ENCODE results near the gene SAMM50. TPM values are rescaled to one million over a fixed set of nuclear protein-coding genes. Genes with fewer than 3 reads are reported as not detected.

The SAMM50 gene
- total RNA-seq, 2 experiments from 2014 or later, result 42.2 to 57.9 TPM

DNA sequence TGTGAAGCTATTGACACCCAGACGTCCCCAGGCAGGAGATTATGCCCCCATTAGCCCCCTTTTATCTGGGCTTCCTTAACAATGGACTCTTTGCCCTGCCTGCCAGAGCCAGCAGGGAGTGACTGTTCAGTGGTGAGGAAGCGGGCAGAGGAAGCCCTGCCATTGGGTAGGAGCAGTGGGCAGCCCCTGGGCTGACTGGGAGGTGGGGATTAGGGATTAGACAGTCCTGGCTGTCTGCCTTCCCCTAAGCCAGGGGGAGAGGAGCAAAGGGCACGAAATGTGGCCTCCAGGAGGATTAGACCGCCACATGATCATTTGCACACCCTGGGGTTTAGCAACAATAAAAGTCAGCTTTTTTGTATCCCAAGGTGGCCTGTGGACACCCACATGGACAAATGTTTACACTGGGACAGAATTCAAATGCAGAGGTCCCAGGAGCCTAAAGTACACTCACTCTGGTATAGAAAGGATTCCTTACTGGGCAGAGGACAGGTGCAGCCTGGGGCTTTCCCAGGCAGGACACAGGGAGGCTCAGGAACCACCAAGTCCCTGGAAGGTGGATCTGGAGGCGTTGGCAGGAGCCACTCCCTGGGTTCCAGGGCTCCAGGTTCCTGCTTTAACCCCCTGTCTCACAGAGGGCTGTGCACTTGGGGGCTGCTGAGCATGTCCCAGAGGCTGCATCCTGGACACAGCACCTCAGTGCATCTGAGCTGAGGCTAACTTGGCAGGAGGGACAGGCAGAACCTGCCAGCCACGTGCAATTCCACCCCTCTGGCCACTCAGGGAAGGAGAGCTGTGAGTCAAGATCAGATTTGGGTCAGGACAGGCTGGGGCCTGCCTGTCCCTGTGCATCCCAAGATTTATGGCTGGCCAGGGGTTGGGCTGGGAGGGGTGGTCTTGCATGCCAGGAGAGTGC lies 29.6 kb upstream of the SAMM50 start:
- CTCF ChIA-PET, result no interaction called here

DNA sequence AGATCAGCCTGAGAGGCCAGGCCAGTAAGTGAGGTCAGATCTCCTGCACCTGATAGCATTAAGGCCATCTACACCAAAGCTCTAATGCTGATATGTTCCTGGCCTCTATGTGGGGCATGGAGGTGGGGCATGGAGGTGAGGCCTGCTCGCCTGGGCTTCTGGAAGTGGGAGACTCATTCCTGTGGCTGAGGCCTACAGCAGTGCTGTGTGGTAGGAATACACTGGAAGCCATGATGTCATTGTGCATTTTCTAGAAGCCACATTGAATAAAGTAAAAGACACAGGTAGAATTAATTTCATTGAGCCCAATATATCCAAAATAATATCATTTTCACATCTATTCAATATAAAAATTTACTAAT lies 28.9 kb upstream of the SAMM50 start:
- DNase-seq (no peak), ATAC-seq (no peak)
- no peak overlapping the region for H3K27ac Mint-ChIP-seq
- H3K9me3 Mint-ChIP-seq (ENCODE audit: low read depth), result no peaks in the 10 kb centered on the region
- H3K36me3 Mint-ChIP-seq, result no peaks in the 10 kb centered on the region
- no peak overlapping the region for H3K4me3 Mint-ChIP-seq
- peaks cover 6% of the 10 kb centered on the region for H3K4me1 Mint-ChIP-seq
- peaks cover 28% of the 10 kb centered on the region for H3K27me3 Mint-ChIP-seq
- CTCF ChIA-PET, result no interaction called here

More for the DNA sequence above, 29.6 kb upstream of the SAMM50 start:
- Mint-ChIP-seq H3K9me3 (ENCODE audit: low read depth) (no peaks in the 10 kb centered on the region), H3K27ac (no peak overlapping the region), H3K4me1 (peaks cover 6% of the 10 kb centered on the region), H3K36me3 (no peaks in the 10 kb centered on the region), H3K27me3 (peaks cover 30% of the 10 kb centered on the region), H3K4me3 (no peak overlapping the region)
- DNase-seq (no peak), ATAC-seq (no peak)

DNA sequence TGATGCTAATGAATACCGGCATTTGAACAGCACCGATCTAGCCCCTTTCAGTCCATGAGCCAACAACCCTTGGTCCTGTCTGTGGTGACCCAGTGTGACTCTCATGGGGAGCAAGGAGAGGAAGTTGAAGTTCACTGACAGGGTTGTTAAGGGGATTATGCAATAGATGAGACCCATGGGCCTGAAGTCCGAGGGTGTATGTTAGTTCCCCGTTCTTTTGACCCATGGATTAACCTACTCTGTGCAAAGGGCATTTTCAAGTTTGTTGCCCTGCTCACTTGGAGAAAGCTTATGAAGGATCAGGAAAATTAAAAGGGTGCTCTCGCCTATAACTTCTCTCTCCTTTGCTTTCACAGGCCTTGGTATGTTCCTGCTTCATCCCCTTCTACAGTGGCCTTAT lies 26.8 kb upstream of the SAMM50 start:
- ATAC-seq (no peak), DNase-seq (no peak)
- CTCF ChIA-PET, result interaction anchor here (1.3 kb wide), 1 partner anchor 45 kb away, joined by 4 read pairs; no protein-coding TSS in a partner anchor
- Mint-ChIP-seq H3K36me3 (no peaks in the 10 kb centered on the region), H3K27me3 (peaks cover 18% of the 10 kb centered on the region), H3K4me3 (no peak overlapping the region), H3K4me1 (peaks cover 3% of the 10 kb centered on the region), H3K9me3 (ENCODE audit: low read depth) (no peaks in the 10 kb centered on the region), H3K27ac (no peak overlapping the region)

DNA sequence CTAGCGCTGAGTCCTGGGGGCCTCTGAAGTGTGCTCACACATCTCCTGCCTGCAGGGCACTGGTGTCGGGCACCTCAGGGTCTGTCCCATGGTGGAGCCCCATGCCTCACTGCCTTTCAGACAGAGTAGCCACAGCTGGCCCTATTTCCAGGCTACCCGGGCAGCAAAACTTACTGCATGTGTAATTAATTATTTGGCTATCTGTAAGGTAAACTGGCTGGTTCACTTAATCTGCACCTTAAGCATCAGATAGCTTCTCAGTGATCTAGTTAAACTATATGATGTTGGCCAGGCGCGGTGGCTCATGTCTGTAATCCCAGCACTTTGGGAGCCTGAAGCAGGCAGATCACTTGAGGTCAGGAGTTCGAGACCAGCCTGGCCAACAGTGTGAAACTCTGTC lies 26.3 kb upstream of the SAMM50 start:
- no peaks in the 10 kb centered on the region for H3K36me3 Mint-ChIP-seq
- H3K27ac Mint-ChIP-seq, result no peak overlapping the region
- peaks cover 18% of the 10 kb centered on the region for H3K27me3 Mint-ChIP-seq
- ATAC-seq, result no peak
- no peak for DNase-seq
- H3K4me1 Mint-ChIP-seq, result peaks cover 3% of the 10 kb centered on the region
- CTCF ChIA-PET, result interaction anchor here (1.3 kb wide), 1 partner anchor 46 kb away, joined by 4 read pairs; no protein-coding TSS in a partner anchor
- H3K9me3 Mint-ChIP-seq (ENCODE audit: low read depth), result no peaks in the 10 kb centered on the region
- no peak overlapping the region for H3K4me3 Mint-ChIP-seq

DNA sequence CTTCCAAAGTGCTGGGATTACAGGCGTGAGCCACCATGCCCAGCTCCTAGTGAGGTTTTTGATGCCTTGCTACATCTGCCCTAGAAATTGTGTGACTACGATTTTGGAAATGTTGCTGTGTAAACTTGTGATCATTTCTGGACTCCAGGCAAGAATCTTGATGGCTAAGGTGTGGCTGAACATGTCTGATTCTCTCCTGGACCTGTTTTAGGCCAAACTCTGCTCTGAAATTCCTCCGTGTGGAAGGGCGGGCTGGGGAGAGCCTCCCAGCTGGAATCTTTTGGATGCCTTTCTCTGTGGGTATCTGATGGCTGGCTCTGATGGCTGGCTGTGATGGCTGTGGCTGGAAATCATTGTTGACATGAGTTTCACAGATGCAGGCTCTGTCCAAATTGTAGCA lies 23.5 kb upstream of the SAMM50 start:
- Mint-ChIP-seq H3K9me3 (ENCODE audit: low read depth) (no peaks in the 10 kb centered on the region), H3K4me1 (no peaks in the 10 kb centered on the region), H3K4me3 (no peak overlapping the region), H3K27me3 (peaks cover 8% of the 10 kb centered on the region), H3K36me3 (no peaks in the 10 kb centered on the region), H3K27ac (no peak overlapping the region)
- ATAC-seq (no peak), DNase-seq (no peak)
- CTCF ChIA-PET, result no interaction called here

DNA sequence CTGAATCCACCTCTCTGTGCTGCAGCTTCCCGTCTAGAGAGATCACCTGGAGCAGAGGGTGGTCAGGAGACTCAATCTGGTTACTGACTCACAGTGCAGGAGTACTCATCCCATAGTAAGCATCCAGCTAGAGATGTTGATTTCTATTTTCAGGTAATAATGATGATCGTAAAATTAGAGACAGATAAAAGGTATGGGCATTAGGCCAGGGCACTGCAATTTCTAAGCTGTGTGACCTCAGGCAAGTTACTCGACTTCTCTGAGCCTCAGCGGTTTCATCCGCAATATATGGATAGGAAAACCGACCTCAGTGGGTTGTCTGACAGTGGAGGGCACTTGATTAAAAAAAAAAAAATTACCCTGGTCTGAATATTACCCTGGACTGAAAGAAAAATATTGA lies 13.8 kb upstream of the SAMM50 start:
- H3K9me3 Mint-ChIP-seq (ENCODE audit: low read depth), result no peaks in the 10 kb centered on the region
- H3K27ac Mint-ChIP-seq, result no peak overlapping the region
- CTCF ChIA-PET, result interaction anchor here (1.2 to 1.4 kb wide), 2 partner anchors 11 to 18 kb away, joined by 4 to 5 read pairs; partner anchors contain the start of gene PNPLA3

DNA sequence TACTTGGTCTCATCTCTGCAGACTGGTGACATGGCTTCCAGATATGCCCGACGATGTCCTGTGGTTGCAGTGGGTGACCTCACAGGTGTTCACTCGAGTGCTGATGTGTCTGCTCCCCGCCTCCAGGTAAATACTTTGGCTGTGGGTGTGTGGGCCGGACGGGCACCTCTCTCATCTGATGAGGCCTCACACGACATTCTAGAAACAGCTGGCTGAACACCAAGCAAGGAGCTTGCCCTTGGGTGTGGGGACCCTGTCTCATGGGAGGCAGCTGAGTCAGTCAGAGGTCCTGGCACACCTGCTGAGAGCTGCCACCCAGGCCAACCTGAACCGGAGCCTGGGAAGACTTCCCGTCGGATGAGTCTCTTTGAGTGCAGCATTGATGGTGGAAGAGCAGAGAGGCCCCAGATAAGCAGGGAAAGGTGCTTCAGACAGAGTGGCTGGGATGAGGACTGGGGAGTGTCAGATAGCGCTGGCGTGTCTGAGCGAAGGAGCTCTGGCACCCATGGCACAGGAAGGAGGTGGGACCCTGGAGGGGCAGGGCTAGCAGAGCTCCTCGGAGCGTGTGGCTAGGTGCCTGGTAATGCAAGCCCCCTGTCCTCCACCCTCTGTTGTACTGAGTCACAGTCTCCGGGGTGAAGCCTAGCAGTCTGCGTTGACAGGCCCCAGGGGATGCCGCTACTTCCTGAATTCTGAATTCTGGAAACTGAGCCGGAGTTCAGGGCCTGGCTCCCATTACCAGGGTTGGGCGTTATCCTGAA lies 10.4 kb upstream of the SAMM50 start:
- H3K27ac Mint-ChIP-seq, result no peak overlapping the region
- no peaks in the 10 kb centered on the region for H3K9me3 Mint-ChIP-seq (ENCODE audit: low read depth)
- CTCF ChIA-PET, result interaction anchor here (1.1 to 6.4 kb wide), 8 partner anchors 10 to 79 kb away, joined by 3 to 47 read pairs (median 5); partner anchors contain the start of gene PARVB
- H3K4me3 Mint-ChIP-seq, result no peak overlapping the region
- ATAC-seq, result no peak
- no peaks in the 10 kb centered on the region for H3K4me1 Mint-ChIP-seq
- peaks cover 4% of the 10 kb centered on the region for H3K27me3 Mint-ChIP-seq
- no peak for DNase-seq
- H3K36me3 Mint-ChIP-seq, result no peaks in the 10 kb centered on the region

More for the DNA sequence above, 13.8 kb upstream of the SAMM50 start:
- Mint-ChIP-seq H3K36me3 (no peaks in the 10 kb centered on the region), H3K4me3 (no peak overlapping the region), H3K4me1 (no peaks in the 10 kb centered on the region), H3K27me3 (peaks cover 4% of the 10 kb centered on the region)
- ATAC-seq (no peak), DNase-seq (no peak)

DNA sequence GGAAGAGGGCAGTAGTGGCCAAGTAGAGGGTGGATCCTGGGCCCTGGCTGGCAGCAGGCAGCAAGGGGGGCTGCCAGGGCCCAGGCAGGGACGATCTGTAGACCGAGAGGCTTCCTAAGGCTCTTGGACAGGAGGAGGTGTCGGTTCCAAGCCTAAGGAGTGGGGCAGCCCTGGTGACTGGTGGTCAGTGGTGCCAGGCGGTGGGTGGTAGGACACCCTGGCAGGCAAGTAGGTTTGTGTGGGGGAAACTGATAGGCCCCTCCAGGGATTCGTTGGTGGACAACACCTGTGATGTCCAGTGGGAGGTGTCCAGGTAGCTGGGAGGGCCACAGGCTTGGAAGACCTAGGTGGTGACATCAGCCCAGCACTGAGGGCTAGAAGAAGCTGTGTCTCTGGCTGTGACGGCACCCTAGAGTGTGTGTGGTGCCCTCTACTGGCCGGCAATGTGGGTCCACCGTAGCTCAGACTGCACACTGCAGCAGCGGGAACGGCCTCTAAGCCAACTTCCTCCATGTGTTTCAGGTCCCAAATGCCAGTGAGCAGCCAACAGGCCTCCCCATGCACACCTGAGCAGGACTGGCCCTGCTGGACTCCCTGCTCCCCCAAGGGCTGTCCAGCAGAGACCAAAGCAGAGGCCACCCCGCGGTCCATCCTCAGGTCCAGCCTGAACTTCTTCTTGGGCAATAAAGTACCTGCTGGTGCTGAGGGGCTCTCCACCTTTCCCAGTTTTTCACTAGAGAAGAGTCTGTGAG lies 9.4 kb upstream of the SAMM50 start:
- Mint-ChIP-seq H3K4me1 (no peaks in the 10 kb centered on the region), H3K4me3 (no peak overlapping the region), H3K9me3 (ENCODE audit: low read depth) (no peaks in the 10 kb centered on the region), H3K36me3 (no peaks in the 10 kb centered on the region), H3K27me3 (peaks cover 4% of the 10 kb centered on the region), H3K27ac (no peak overlapping the region)
- ATAC-seq, result peak; percentile 98
- CTCF ChIA-PET, result interaction anchor here (0.9 to 6.4 kb wide), 22 partner anchors 9 to 718 kb away, joined by 3 to 47 read pairs (median 5); partner anchors contain the start of genes PARVB, PNPLA3 and SAMM50
- DNase-seq, result peak; percentile 80

DNA sequence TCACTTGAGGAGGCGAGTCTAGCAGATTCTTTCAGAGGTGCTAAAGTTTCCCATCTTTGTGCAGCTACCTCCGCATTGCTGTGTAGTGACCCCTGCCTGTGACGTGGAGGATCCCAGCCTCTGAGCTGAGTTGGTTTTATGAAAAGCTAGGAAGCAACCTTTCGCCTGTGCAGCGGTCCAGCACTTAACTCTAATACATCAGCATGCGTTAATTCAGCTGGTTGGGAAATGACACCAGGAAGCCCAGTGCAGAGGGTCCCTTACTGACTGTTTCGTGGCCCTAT lies 8.9 kb upstream of the SAMM50 start:
- Mint-ChIP-seq H3K4me3 (no peak overlapping the region), H3K27ac (no peak overlapping the region), H3K27me3 (peaks cover 4% of the 10 kb centered on the region), H3K4me1 (no peaks in the 10 kb centered on the region), H3K9me3 (ENCODE audit: low read depth) (no peaks in the 10 kb centered on the region), H3K36me3 (no peaks in the 10 kb centered on the region)
- ATAC-seq (no peak), DNase-seq (no peak)
- CTCF ChIA-PET, result interaction anchor here (0.9 to 6.4 kb wide), 21 partner anchors 8 to 718 kb away, joined by 3 to 47 read pairs (median 5); partner anchors contain the start of genes PNPLA3 and SAMM50

DNA sequence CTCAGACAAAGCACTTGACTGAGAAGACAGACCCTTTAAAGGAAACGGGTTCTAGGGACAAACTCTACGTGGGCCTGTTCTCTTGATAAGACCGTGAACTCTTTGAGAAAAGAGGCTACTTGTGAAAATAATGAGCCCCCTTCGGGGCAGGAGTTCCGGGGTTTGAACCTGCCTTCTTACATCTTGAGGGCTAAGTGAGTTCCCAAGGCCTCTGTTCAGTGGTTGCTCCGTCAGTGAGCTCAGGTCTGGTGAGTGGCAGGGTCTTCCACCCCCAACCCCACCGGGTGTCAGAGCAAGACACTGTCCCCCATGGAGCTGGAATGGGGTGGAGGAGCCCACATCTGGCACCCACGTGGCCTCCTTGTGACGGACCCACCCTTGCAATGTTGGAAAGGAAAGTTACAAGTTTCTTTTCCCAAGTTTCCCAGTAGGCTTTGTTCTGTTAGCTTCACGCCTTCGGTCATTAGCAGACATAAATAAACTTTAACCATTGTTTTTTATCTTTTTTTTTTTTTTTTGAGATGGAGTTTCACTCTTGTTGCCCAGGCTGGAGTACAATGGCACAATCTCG lies 6.3 kb upstream of the SAMM50 start:
- ATAC-seq, result no peak
- Mint-ChIP-seq H3K27me3 (no peaks in the 10 kb centered on the region), H3K27ac (no peak overlapping the region), H3K9me3 (ENCODE audit: low read depth) (no peaks in the 10 kb centered on the region), H3K4me1 (peaks cover 4% of the 10 kb centered on the region), H3K4me3 (no peak overlapping the region), H3K36me3 (no peaks in the 10 kb centered on the region)
- CTCF ChIA-PET, result interaction anchor here (1.5 to 6.4 kb wide), 2 partner anchors 64 to 66 kb away, joined by 3 to 47 read pairs; no protein-coding TSS in a partner anchor
- no peak for DNase-seq

DNA sequence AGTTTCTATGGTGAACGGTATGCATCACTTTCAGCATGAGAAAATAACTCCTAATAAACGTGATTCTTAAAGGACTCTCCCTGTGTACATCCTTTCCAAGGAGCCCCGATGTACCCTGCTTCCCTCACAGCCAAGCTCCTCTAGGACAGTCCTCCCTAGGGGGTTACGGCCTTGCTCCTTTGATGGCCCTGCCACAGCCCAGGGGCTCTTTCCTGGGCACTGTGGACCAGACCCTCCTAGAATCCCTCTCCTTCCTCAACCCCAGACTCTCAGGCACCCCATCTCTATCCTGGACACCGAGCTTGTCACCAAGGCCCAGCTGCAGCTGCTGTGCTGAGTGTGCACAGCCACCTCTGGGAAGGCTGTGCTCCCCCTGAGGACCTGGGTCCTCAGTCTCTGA lies 3.9 kb upstream of the SAMM50 start:
- DNase-seq, result no peak
- H3K36me3 Mint-ChIP-seq, result peaks cover 1% of the 10 kb centered on the region
- H3K4me1 Mint-ChIP-seq, result peaks cover 16% of the 10 kb centered on the region
- CTCF ChIA-PET, result interaction anchor here (1.8 kb wide), 1 partner anchor 9 kb away, joined by 4 read pairs; no protein-coding TSS in a partner anchor
- H3K4me3 Mint-ChIP-seq, result no peak overlapping the region
- H3K27me3 Mint-ChIP-seq, result no peaks in the 10 kb centered on the region
- ATAC-seq, result no peak
- no peak overlapping the region for H3K27ac Mint-ChIP-seq
- no peaks in the 10 kb centered on the region for H3K9me3 Mint-ChIP-seq (ENCODE audit: low read depth)

DNA sequence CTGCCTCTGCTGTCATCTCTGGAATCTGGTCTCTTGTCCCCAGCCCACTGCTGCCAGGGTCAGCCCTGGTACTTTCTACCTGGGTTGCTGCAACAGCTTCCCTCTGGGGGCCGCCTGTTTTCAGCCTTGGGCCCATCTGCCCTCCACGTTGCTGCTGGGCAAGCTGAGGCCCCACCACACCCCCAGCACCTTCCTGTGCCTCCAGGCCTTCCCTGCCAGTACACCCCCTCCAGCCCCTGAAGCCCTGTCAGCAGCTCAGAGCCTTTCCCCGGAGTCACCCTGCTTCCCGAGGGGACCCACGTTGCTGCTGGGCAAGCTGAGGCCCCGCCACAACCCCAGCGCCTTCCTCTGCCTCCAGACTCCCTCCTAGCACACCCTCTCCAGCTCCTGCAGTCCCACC lies 3.3 kb upstream of the SAMM50 start:
- ATAC-seq, result no peak

More for the DNA sequence above, 3.3 kb upstream of the SAMM50 start:
- CTCF ChIA-PET, result interaction anchor here (1.8 kb wide), 1 partner anchor 10 kb away, joined by 4 read pairs; no protein-coding TSS in a partner anchor
- no peaks in the 10 kb centered on the region for H3K27me3 Mint-ChIP-seq
- H3K4me3 Mint-ChIP-seq, result no peak overlapping the region
- no peak overlapping the region for H3K27ac Mint-ChIP-seq
- no peak for DNase-seq
- peaks cover 1% of the 10 kb centered on the region for H3K36me3 Mint-ChIP-seq
- no peaks in the 10 kb centered on the region for H3K9me3 Mint-ChIP-seq (ENCODE audit: low read depth)
- peaks cover 22% of the 10 kb centered on the region for H3K4me1 Mint-ChIP-seq
